A549 (cell line): ENCODE data around the gene ATXN2L.

ENCODE experiments used
- CBX8 ChIP-seq: fragments of 200-600 bp; sonication (generic); IDR thresholded peaks from 2 replicates; pipeline ENCODE4 v1.6.1; 2016
- CHD4 ChIP-seq: fragments of 200-600 bp; sonication (generic); IDR thresholded peaks from 2 replicates; pipeline ENCODE4 v1.6.1; 2016; ENCODE audit warnings: antibody characterized with exemption, mild to moderate bottlenecking, borderline replicate concordance
- POLR2A ChIP-seq: IDR thresholded peaks from 2 replicates; pipeline ENCODE4 v1.6.1; 2012; ENCODE audit warnings: mild to moderate bottlenecking, low read length
- RAD21 ChIP-seq, 2 experiments: fragments of >200 bp in 1 of 2; sonication (Bioruptor Twin) in 1 of 2; formaldehyde crosslinking in 1 of 2; IDR thresholded peaks in 1 of 2; conservative IDR thresholded peaks in 1 of 2; 2 replicates in 1 of 2; 3 replicates in 1 of 2; pipeline ENCODE4 v1.6.1; 2012 to 2018; ENCODE audit warnings: inconsistent platforms in 1 of 2
- RNF2 ChIP-seq: fragments of 200-600 bp; sonication (generic); IDR thresholded peaks from 2 replicates; pipeline ENCODE4 v1.6.1; 2016; ENCODE audit warnings: low read depth, mild to moderate bottlenecking, antibody characterized with exemption, moderate library complexity, borderline replicate concordance
- SMC3 ChIP-seq: fragments of >200 bp; sonication (Bioruptor Twin); formaldehyde crosslinking; IDR thresholded peaks from 3 replicates; pipeline ENCODE4 v1.6.1; 2018; ENCODE audit warnings: inconsistent platforms
- TF ChIP-seq, protein P1 (sequence below): fragments of >200 bp; sonication (Bioruptor Twin); formaldehyde crosslinking; IDR thresholded peaks from 3 replicates; pipeline ENCODE4 v1.5.1; 2016

DNA sequence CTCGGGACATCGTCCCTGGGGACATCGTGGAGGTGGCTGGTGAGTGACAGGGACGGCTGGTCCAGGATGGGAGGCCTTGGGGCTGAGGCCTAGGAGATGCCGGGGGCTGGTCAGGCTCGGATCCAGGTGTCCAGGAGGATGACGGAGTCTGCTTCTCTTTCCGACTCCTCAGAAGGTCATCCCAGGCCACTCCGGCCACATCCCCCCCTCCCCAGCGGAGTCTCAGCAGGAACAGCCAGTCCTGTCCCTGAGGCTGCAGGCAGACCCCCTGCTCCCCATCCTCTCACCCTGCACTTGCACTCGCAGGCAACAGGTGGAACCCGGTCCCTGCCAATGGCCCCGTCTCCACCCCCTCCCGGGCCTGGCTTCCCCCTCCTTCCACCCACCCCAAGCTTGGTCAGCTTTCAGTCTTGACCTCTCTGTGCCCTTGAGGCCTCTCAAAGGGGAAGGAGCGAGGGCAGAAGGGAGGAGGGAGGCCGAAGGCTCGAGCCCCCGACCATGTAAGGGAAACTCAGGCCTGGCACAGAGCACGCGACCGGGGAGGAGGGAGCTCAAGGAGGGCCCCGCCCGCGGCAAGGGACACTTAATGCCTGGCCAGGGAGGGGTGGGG, 59.9 kb downstream of the ATXN2L start:
- TF ChIP-seq RNF2, result no peak
- TF ChIP-seq RAD21 (conservative IDR thresholded peaks at IDR 0.05 in 1 of 2, IDR thresholded peaks at IDR 0.05 in 1 of 2), result no peak
- TF ChIP-seq, protein P1, sequence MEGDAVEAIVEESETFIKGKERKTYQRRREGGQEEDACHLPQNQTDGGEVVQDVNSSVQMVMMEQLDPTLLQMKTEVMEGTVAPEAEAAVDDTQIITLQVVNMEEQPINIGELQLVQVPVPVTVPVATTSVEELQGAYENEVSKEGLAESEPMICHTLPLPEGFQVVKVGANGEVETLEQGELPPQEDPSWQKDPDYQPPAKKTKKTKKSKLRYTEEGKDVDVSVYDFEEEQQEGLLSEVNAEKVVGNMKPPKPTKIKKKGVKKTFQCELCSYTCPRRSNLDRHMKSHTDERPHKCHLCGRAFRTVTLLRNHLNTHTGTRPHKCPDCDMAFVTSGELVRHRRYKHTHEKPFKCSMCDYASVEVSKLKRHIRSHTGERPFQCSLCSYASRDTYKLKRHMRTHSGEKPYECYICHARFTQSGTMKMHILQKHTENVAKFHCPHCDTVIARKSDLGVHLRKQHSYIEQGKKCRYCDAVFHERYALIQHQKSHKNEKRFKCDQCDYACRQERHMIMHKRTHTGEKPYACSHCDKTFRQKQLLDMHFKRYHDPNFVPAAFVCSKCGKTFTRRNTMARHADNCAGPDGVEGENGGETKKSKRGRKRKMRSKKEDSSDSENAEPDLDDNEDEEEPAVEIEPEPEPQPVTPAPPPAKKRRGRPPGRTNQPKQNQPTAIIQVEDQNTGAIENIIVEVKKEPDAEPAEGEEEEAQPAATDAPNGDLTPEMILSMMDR, result no peak
- TF ChIP-seq CBX8, result no peak
- no peak for TF ChIP-seq SMC3
- no peak for TF ChIP-seq POLR2A
- no peak for TF ChIP-seq CHD4
